GM23338 (cell line): Measurements from ENCODE around the gene CAMTA1. TPM values are rescaled to one million over a fixed set of nuclear protein-coding genes. Genes with fewer than 3 reads are reported as not detected.

Experiments
- ATAC-seq: fragments of 200-7000 bp; cut with Tn5 transposase; 3 replicates; pipeline ENCODE4 v1.9.1; 2020
- DNase-seq: peaks from one replicate; pipeline ENCODE4 v3.0.0-alpha.2; 2015; ENCODE audit warnings: low spot score
- H2AFZ ChIP-seq: fragments of 200-600 bp; sonication (generic); 2 replicates; pipeline ENCODE4 v1.8.0; 2016; ENCODE audit warnings: antibody characterized with exemption, mild to moderate bottlenecking, moderate library complexity
- H3F3A ChIP-seq: fragments of 200-600 bp; sonication (generic); replicated peaks from 2 replicates; pipeline ENCODE4 v1.8.0; 2017; ENCODE audit warnings: antibody characterized with exemption, mixed run types, low read depth
- H3K27ac ChIP-seq: fragments of 200-600 bp; sonication (generic); 2 replicates; pipeline ENCODE4 v1.6.1; 2016; ENCODE audit warnings: low read depth
- H3K27me3 ChIP-seq: fragments of 200-600 bp; sonication (generic); 2 replicates; pipeline ENCODE4 v1.8.0; 2016; ENCODE audit warnings: mild to moderate bottlenecking, mixed run types, moderate library complexity; ENCODE audit not compliant: insufficient read depth
- H3K36me3 ChIP-seq: fragments of 200-600 bp; sonication (generic); 2 replicates; pipeline ENCODE4 v1.8.0; 2016; ENCODE audit warnings: mild to moderate bottlenecking; ENCODE audit not compliant: insufficient read depth
- H3K4me1 ChIP-seq: fragments of 200-600 bp; sonication (generic); 2 replicates; pipeline ENCODE4 v1.8.0; 2016; ENCODE audit warnings: mild to moderate bottlenecking, moderate library complexity; ENCODE audit not compliant: insufficient read depth
- H3K4me2 ChIP-seq: fragments of 200-600 bp; sonication (generic); 2 replicates; pipeline ENCODE4 v1.7.1; 2017; ENCODE audit warnings: mixed run types
- H3K4me3 ChIP-seq: fragments of 200-600 bp; sonication (generic); 2 replicates; pipeline ENCODE4 v1.6.1; 2016; ENCODE audit warnings: mixed run types
- H3K79me2 ChIP-seq: fragments of 200-600 bp; sonication (generic); replicated peaks from 2 replicates; pipeline ENCODE4 v1.8.0; 2017; ENCODE audit warnings: mild to moderate bottlenecking; ENCODE audit not compliant: insufficient read depth
- H3K9me2 ChIP-seq: fragments of 200-600 bp; sonication (generic); 2 replicates; pipeline ENCODE4 v1.8.0; 2017; ENCODE audit not compliant: insufficient read depth
- H4K20me1 ChIP-seq: fragments of 200-600 bp; sonication (generic); replicated peaks from 2 replicates; pipeline ENCODE4 v1.8.0; 2017; ENCODE audit warnings: mild to moderate bottlenecking; ENCODE audit not compliant: insufficient read depth
- H3K27ac Mint-ChIP-seq: 2 replicates; pipeline ENCODE4 v1.8.0; 2020; ENCODE audit warnings: inconsistent platforms, mild to moderate bottlenecking, moderate library complexity, mixed read lengths
- H3K27me3 Mint-ChIP-seq: 3 replicates; pipeline ENCODE4 v1.8.0; 2022; ENCODE audit warnings: low read depth, mild to moderate bottlenecking, moderate library complexity, mixed read lengths, inconsistent platforms; ENCODE audit not compliant: insufficient read depth, poor library complexity
- H3K36me3 Mint-ChIP-seq: 3 replicates; pipeline ENCODE4 v1.8.0; 2021; ENCODE audit warnings: low read depth, mild to moderate bottlenecking, inconsistent platforms, moderate library complexity, mixed read lengths
- H3K4me1 Mint-ChIP-seq: 3 replicates; pipeline ENCODE4 v1.8.0; 2020; ENCODE audit warnings: mild to moderate bottlenecking, inconsistent platforms, mixed read lengths
- H3K4me3 Mint-ChIP-seq: 3 replicates; pipeline ENCODE4 v1.8.0; 2021; ENCODE audit warnings: moderate library complexity, mild to moderate bottlenecking, inconsistent platforms, mixed read lengths
- H3K9me3 Mint-ChIP-seq: 3 replicates; pipeline ENCODE4 v1.8.0; 2020; ENCODE audit warnings: moderate library complexity, mild to moderate bottlenecking, inconsistent platforms, mixed read lengths
- CREB1 ChIP-seq: fragments of 250-450 bp; sonication (Bioruptor Pico); IDR thresholded peaks from 2 replicates; pipeline ENCODE4 v1.5.0; 2020; ENCODE audit warnings: low read depth, mild to moderate bottlenecking, moderate library complexity
- CTCF ChIP-seq, 2 experiments: fragments of 200-600 bp in 1 of 2; sonication (generic) in 1 of 2; conservative IDR thresholded peaks; 2 replicates each; pipeline versions ENCODE4 v1.5.1 to v1.6.1; 2016 to 2017; ENCODE audit warnings: antibody characterized with exemption in 2 of 2, low read depth in 2 of 2, mild to moderate bottlenecking in 2 of 2, moderate library complexity in 1 of 2
- ETS1 ChIP-seq: IDR thresholded peaks from 2 replicates; pipeline ENCODE4 v1.6.1; 2016; ENCODE audit warnings: antibody characterized with exemption
- EZH2 ChIP-seq: fragments of 200-600 bp; sonication (generic); IDR thresholded peaks from one replicate; pipeline ENCODE4 v1.8.0; 2017; ENCODE audit warnings: antibody characterized with exemption, mild to moderate bottlenecking, low read depth; ENCODE audit not compliant: unreplicated experiment
- EZH2phosphoT487 ChIP-seq: fragments of 200-600 bp; sonication (generic); IDR thresholded peaks from one replicate; pipeline ENCODE4 v1.8.1; 2018; ENCODE audit warnings: antibody characterized with exemption; ENCODE audit not compliant: unreplicated experiment
- JUNB ChIP-seq: IDR thresholded peaks from one replicate; pipeline ENCODE4 v1.6.1; 2016; ENCODE audit warnings: antibody characterized with exemption; ENCODE audit not compliant: unreplicated experiment
- NANOG ChIP-seq: IDR thresholded peaks from 2 replicates; pipeline ENCODE4 v1.6.1; 2016; ENCODE audit warnings: antibody characterized with exemption, borderline replicate concordance
- POLR2AphosphoS5 ChIP-seq: IDR thresholded peaks from 2 replicates; pipeline ENCODE4 v1.6.1; 2016; ENCODE audit warnings: antibody characterized with exemption, low read depth
- REST ChIP-seq: IDR thresholded peaks from one replicate; pipeline ENCODE4 v1.6.1; 2018; ENCODE audit warnings: antibody characterized with exemption; ENCODE audit not compliant: unreplicated experiment
- STAT1 ChIP-seq: IDR thresholded peaks from one replicate; pipeline ENCODE4 v1.6.1; 2016; ENCODE audit warnings: antibody characterized with exemption; ENCODE audit not compliant: unreplicated experiment
- ZNF114 ChIP-seq: fragments of 250-450 bp; sonication (Bioruptor Pico); IDR thresholded peaks from 2 replicates; pipeline ENCODE4 v1.5.0; 2020; ENCODE audit warnings: mild to moderate bottlenecking, moderate library complexity
- ZNF331 ChIP-seq: fragments of 250-450 bp; sonication (Bioruptor Pico); IDR thresholded peaks from 2 replicates; pipeline ENCODE4 v1.5.0; 2020; ENCODE audit warnings: low read depth, mild to moderate bottlenecking, moderate library complexity
- ZNF462 ChIP-seq: fragments of 250-450 bp; sonication (Bioruptor Pico); IDR thresholded peaks from 2 replicates; pipeline ENCODE4 v1.5.0; 2020; ENCODE audit warnings: mild to moderate bottlenecking, moderate library complexity
- polyA plus RNA-seq: library from polyadenylated mRNA; unstranded; fragments of >200 nt; fragmentation: Nextera tagmentation; extraction: Ambion mirVana; gene quantifications from 2 replicates; pipeline ENCODE4 v1.2.1, GENCODE V29; 2016
- total RNA-seq: library from RNA; depleted of rRNA; stranded (reverse); fragments of >200 nt; shearing (Covaris generic); gene quantifications from 2 replicates; pipeline ENCODE4 v1.2.3, GENCODE V29; 2014

CAMTA1 gene
- total and polyA plus RNA-seq, 2 experiments from 2014 or later, result 115 to 519 TPM

- peak overlapping the region; percentile 15 for H3K27ac Mint-ChIP-seq
- Histone ChIP-seq H3F3A (no peaks in the 10 kb centered on the region), H4K20me1 (no peaks in the 10 kb centered on the region), H3K4me3 (no peak overlapping the region), H3K36me3 (no peaks in the 10 kb centered on the region), H3K27ac (no peak overlapping the region), H3K79me2 (no peaks in the 10 kb centered on the region), H3K27me3 (no peaks in the 10 kb centered on the region), H3K9me2 (no peaks in the 10 kb centered on the region; the same call in 1 of the 2 replicates), H3K4me1 (peaks cover 14% of the 10 kb centered on the region), H3K4me2 (peak overlapping the region; percentile 21; the same call in 1 of the 2 replicates), H2AFZ (0 out of 2 replicates have a peak overlapping the region, but pooled peaks have one; percentile 38)
- no peaks in the 10 kb centered on the region for H3K36me3 Mint-ChIP-seq
- peaks cover 37% of the 10 kb centered on the region for H3K4me1 Mint-ChIP-seq
- no peak overlapping the region for H3K4me3 Mint-ChIP-seq
- no peaks in the 10 kb centered on the region; the same call in 1 of the 3 replicates for H3K9me3 Mint-ChIP-seq
- DNase-seq (no peak), ATAC-seq (no peak)
- peaks cover 6% of the 10 kb centered on the region for H3K27me3 Mint-ChIP-seq
- no peak for TF ChIP-seq CTCF (conservative IDR thresholded peaks at IDR 0.05; ENCODE audit: low read depth in 2 of 2)
- no peak for TF ChIP-seq ZNF331
- TF ChIP-seq POLR2AphosphoS5, result no peak
- TF ChIP-seq JUNB, result no peak
- TF ChIP-seq EZH2, result no peak
- TF ChIP-seq REST, result no peak
- TF ChIP-seq ZNF114 (CRISPR knock-in tag), result no peak
- TF ChIP-seq NANOG, result no peak
- TF ChIP-seq ZNF462 (CRISPR knock-in tag), result no peak
- TF ChIP-seq EZH2phosphoT487, result no peak
- no peak for TF ChIP-seq STAT1
- TF ChIP-seq CREB1 (CRISPR knock-in tag), result no peak
- TF ChIP-seq ETS1, result no peak
Observed at GRCh38 chr1:7278827-7279765, 493.8 kb downstream of the CAMTA1 start.
